Measurements from ENCODE around the gene WIPF2.
"Not testable (repeated sequence)": the region's sequence is repeated elsewhere in the genome, so short reads cannot be mapped to it uniquely, and the experiment has no call there.

WIPF2 gene

GRCh38 chr17:40295488-40296436 is 76.7 kb downstream of the WIPF2 start:
- no peak for DNase-seq (ENCODE audit: low read depth)

DNA sequence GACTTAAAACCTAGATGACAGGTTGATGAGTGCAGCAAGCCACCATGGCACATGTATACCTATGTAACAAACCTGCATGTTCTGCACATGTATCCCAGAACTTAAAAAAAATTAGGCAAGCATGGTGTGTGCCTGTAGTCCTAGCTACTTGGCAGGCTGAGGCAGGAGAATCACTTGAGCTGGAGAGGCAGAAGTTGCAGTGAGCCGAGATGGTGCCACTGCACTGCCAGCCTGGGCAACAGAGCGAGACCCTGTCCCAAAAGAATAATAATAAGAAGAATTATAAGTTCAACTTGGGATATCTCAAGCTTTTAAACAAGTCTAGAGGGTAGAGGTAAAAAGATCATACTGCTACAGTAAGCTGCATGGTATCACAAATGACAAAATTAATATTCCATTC is 78.4 kb downstream of the WIPF2 start:
- no peak for DNase-seq (ENCODE audit: low read depth)

DNA sequence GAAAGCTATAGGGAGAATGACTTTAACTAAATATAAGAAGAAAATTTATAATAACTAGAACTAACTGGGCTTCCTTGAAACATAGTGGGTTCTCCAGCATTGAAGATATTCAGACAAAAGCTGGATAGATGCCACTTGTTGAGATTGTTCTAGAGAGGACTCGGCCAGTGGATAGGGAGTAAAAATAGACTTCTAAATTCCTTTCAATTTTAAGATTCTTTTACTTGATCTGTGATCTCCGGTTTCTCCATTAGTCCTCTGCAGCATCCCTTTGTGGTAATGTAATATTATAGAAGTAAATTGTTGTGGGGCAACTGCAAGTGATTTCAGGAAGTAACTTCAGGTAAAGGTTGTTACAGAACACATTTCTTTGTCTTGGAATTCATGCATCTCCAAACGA is 79.6 kb downstream of the WIPF2 start:
- no peak for DNase-seq (ENCODE audit: low read depth)

DNA sequence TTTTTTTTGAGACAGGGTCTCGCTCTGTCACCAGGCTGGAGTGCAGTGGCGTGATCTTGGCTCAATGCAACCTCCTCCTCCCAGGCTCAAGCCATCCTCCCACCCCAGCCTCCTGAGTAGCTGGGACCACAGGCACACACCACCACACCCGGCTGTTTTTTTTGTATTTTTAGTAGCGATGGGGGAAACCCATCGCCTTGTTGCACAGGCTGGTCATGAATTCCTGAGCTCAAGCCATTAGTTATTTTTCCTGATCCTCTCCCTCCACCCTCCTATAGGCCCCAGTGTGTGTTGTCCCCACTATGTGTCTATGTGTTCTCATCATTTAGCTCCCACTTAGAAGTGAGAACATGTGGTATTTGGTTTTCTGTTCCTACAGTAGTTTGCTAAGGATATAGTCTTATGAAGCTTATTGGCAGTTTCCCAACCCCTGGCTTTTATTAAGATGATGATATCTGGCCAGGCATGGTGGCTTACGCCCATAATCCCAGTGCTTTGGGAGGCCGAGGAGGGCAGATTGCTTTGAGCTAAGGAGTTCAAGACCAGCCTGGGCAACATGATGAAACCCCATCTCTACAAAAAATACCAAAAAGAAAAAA is 80.2 kb downstream of the WIPF2 start:
- DNase-seq (ENCODE audit: low read depth) = not testable (repeated sequence)

- DNase-seq (ENCODE audit: low read depth) = no peak
Measured at GRCh38 chr17:40301315-40301714, 82.2 kb downstream of the WIPF2 start.

- DNase-seq (ENCODE audit: low read depth) = no peak
Measured at GRCh38 chr17:40303009-40303657, 84.0 kb downstream of the WIPF2 start.

DNA sequence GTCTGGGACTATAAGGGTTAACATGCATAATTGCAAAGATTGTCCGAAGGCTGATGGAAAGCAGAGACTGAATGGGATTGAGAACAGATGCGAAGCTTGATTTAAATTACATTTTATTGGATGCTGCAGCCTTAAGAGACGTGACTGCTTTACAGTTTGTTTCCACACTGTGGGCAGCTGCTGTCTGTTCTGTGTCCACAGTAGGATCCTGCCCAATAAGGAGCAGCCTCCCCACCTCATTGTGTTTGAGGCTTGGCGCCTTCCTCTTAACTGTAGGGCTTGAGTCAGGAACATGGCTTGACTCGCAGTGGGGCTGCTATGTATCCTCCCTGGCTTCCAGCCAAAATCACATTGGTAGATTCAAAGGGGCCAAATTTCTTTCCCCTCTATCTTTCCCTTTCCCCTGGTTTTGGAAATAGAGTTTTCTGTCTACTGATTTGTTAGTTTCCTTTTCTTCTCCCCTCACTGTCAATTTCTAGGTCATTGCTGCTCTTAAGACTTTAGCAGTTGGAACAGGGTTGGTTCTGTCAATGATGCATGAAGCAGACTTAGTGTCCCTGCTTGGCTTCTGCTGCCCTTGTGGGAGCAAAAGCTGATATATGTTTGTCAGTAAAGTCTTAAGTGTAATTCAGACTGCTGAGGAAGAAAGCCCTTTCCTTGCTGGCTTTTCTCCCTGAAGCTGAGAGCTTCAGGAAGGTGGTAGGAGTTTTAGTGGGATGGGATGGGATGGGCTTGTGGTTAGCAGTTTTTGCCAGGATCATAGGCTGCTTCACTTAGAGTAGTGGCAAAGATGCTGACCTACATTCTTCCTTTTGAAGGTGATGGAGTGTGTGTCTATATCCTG is 84.8 kb downstream of the WIPF2 start:
- no peak for DNase-seq (ENCODE audit: low read depth)

GRCh38 chr17:40304552-40304863 is 85.4 kb downstream of the WIPF2 start:
- DNase-seq (ENCODE audit: low read depth) = not testable (repeated sequence)

- not testable (repeated sequence) for DNase-seq (ENCODE audit: low read depth)
Measured at GRCh38 chr17:40304866-40305265, 85.8 kb downstream of the WIPF2 start.

DNA sequence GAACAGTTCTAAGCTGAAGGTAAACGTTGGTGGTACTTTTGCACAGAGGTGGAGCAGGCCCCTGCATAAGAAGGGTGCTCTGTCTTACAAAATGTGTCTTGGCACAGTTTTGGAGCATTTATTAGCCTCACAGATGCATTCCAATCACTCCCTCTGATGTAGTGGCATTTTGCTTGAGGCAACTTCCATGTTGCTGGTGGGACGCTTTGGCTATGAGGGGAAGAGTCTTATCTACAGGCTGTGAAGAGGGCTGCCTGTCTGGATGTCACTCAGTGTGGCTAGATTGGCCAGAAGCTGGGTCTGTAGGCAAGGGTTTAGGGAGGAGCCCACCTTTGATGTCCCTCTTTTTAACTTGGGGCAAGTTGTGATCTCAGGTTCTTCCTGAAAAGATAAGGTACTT is 87.3 kb downstream of the WIPF2 start:
- no peak for DNase-seq (ENCODE audit: low read depth)

GRCh38 chr17:40307001-40307730 is 88.1 kb downstream of the WIPF2 start:
- DNase-seq (ENCODE audit: low read depth) = no peak

- no peak for DNase-seq (ENCODE audit: low read depth)
Measured at GRCh38 chr17:40307740-40308239, 88.7 kb downstream of the WIPF2 start.

DNA sequence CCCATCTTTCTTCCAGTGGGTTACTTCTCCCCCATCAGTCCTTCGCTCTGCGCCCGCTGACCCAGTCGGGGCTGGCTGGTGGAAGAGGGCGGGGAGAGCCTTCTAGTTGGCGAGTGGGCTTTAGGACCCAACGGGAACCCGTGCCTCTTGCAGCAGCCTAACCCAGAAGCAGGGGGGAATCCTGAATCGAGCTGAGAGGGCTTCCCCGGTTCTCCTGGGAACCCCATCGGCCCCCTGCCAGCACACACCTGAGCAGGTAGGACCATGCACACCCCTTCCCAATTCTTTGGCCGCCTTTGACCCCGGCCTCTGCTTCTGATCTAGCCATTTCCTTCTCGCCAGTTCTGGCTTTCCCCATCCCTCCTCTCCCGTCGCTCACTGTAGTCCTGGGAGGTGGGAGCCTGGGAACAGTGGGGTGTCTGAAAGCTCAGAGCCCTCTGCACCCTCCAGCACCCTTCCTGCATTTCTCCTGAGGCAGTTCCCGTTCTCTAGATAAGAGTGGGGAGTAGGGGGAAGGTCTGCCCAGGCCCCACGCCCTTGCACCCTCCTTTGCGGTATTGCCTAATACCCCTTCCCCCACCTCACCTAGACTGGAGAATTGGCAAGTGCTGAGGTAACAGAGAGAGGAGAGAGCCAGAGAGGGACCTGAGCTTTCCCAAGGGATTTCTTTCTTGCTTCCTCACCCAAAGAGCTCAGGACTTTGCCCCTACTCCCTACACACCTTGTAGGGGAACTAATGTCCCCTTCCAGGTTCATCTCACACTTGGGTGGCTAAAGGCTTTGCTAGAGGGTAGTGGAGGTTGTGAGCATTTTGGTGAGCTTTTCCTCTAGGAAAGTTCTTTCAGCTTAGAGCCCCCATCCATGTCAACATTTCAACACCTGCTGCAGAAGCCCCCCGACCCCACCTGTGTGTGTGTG is 90.2 kb downstream of the WIPF2 start, which contains the start of gene RARA:
Gene RARA, plus strand, starts transcription at position 150 of the 918 bp plus-strand sequence. CDS start 22,039 bp downstream, outside the sequence.
- no peak for DNase-seq (ENCODE audit: low read depth)

- DNase-seq (ENCODE audit: low read depth) = no peak
Measured at GRCh38 chr17:40309949-40310510, 90.9 kb downstream of the WIPF2 start.

DNA sequence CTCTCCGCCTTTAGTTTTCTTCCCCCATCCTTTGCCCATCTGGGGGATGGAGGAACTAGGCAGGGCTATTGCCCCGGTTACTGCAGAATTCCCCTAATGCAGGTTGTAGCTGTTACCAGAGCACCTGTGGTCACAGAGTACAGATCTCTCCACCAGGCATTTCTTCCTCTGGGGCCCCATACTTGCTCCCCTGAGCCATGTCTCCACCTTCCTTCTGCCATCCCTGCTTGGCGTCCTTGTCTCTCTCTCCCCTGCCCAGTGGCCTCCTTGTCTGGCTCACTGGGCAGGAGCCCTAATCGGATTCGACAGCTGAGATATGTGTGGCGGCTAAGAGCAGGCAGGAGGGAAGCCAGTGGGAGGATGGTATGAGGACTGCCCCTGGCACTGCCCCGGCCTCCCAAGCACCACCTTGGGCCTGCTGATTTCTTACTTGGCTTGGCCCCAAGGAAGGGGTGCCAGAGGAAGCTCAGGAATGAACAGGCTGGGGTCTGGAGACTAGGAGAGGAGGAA is 91.8 kb downstream of the WIPF2 start:
- no peak for DNase-seq (ENCODE audit: low read depth)

DNA sequence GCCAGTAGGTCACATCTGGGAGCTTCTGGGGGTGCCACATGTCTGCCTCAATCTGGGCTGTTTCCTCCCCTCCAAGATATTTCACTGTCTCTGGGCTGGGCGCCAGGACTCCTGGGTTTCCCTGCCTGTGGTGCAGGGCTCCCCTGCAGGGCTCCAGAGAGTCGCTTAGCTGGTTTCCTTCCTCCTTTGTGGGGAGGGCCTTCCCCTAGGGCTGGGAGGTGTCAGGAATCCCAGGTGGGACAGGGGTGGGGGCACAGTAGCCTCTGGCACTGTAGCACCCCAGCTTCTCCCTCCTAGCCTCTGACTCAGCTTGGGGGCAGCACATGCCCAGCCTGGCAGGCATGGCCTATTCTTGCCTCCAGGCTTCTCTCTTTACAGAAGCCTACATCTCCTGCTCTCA is 92.5 kb downstream of the WIPF2 start:
- no peak for DNase-seq (ENCODE audit: low read depth)

GRCh38 chr17:40312131-40312731 is 93.1 kb downstream of the WIPF2 start:
- no peak for DNase-seq (ENCODE audit: low read depth)

- DNase-seq (ENCODE audit: low read depth) = no peak
Measured at GRCh38 chr17:40312893-40313667, 94.0 kb downstream of the WIPF2 start.

All from HS-5 (cell line).